HL-60 (cell line): ENCODE results near the gene MUC22.
A peak's percentile ranks its signal among the peaks of the same experiment; 100 is the strongest.

Experiments
- DNase-seq, 2 experiments: peaks; one replicate each; pipeline ENCODE4 v3.0.0-alpha.2; 2010 to 2020; ENCODE audit warnings: low read depth in 1 of 2, low spot score in 1 of 2
- H3K27ac ChIP-seq: fragments of 250-450 bp; sonication (Bioruptor Pico); replicated peaks from 2 replicates; pipeline ENCODE4 v1.5.1; 2020; ENCODE audit warnings: mild to moderate bottlenecking, moderate library complexity
- H3K27me3 ChIP-seq: fragments of 250-450 bp; sonication (Bioruptor Pico); 2 replicates; pipeline ENCODE4 v1.5.1; 2021; ENCODE audit warnings: mild to moderate bottlenecking, moderate library complexity; ENCODE audit not compliant: insufficient read depth, poor library complexity, severe bottlenecking
- H3K4me3 ChIP-seq: replicated peaks from 2 replicates; pipeline ENCODE4 v1.5.1; 2011; ENCODE audit warnings: mild to moderate bottlenecking, control low read depth, low read length; ENCODE audit not compliant: insufficient read depth
- CTCF ChIP-seq: IDR thresholded peaks from one replicate; pipeline ENCODE4 v1.5.1; 2011; ENCODE audit warnings: low read length, control low read depth, inconsistent platforms; ENCODE audit not compliant: insufficient read depth
- REST ChIP-seq: IDR thresholded peaks from 2 replicates; pipeline ENCODE4 v1.6.1; 2012; ENCODE audit warnings: low read depth; ENCODE audit not compliant: insufficient replicate concordance

The MUC22 gene

GRCh38 chr6:31083742-31084354 is 73.6 kb downstream of the MUC22 start:
- peak; percentile 40 to 64 for DNase-seq
- H3K4me3 ChIP-seq = no peak overlapping the region
- H3K27me3 ChIP-seq = no peaks in the 10 kb centered on the region
- no peak overlapping the region for H3K27ac ChIP-seq
- peak; percentile 38 for TF ChIP-seq CTCF
- no peak for TF ChIP-seq REST
